Fibroblast of villous mesenchyme (primary cell): ENCODE results near the gene TNS3. TPM values are rescaled to one million over a fixed set of nuclear protein-coding genes. Genes with fewer than 3 reads are reported as not detected.

Experiments used
- DNase-seq: peaks from one replicate; pipeline ENCODE4 v3.0.0-alpha.2; 2010; ENCODE audit warnings: low read depth
- H3K4me3 ChIP-seq: 2 replicates; pipeline ENCODE4 v1.5.1; 2011; ENCODE audit warnings: low read depth, mild to moderate bottlenecking, low read length
- total RNA-seq: library from RNA; depleted of rRNA; stranded (reverse); fragments of >200 nt; gene quantifications from 2 replicates; pipeline ENCODE4 v1.2.3, GENCODE V29; 2012
- TF ChIP-seq, protein P1 (sequence below): IDR thresholded peaks from 2 replicates; pipeline ENCODE4 v1.5.1; 2012; ENCODE audit warnings: low read depth, mild to moderate bottlenecking, low read length; ENCODE audit not compliant: insufficient read depth

Gene TNS3
- total RNA-seq, 1 donor: 202 TPM

- no peak for DNase-seq
- H3K4me3 ChIP-seq: no peak overlapping the region
- TF ChIP-seq, protein P1, sequence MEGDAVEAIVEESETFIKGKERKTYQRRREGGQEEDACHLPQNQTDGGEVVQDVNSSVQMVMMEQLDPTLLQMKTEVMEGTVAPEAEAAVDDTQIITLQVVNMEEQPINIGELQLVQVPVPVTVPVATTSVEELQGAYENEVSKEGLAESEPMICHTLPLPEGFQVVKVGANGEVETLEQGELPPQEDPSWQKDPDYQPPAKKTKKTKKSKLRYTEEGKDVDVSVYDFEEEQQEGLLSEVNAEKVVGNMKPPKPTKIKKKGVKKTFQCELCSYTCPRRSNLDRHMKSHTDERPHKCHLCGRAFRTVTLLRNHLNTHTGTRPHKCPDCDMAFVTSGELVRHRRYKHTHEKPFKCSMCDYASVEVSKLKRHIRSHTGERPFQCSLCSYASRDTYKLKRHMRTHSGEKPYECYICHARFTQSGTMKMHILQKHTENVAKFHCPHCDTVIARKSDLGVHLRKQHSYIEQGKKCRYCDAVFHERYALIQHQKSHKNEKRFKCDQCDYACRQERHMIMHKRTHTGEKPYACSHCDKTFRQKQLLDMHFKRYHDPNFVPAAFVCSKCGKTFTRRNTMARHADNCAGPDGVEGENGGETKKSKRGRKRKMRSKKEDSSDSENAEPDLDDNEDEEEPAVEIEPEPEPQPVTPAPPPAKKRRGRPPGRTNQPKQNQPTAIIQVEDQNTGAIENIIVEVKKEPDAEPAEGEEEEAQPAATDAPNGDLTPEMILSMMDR: no peak
Measured at GRCh38 chr7:47377741-47378140, 204.2 kb downstream of the TNS3 start.

- no peak for DNase-seq
- H3K4me3 ChIP-seq: no peak overlapping the region
- TF ChIP-seq, protein P1: no peak
Measured at GRCh38 chr7:47376991-47377616, 204.8 kb downstream of the TNS3 start.

DNA sequence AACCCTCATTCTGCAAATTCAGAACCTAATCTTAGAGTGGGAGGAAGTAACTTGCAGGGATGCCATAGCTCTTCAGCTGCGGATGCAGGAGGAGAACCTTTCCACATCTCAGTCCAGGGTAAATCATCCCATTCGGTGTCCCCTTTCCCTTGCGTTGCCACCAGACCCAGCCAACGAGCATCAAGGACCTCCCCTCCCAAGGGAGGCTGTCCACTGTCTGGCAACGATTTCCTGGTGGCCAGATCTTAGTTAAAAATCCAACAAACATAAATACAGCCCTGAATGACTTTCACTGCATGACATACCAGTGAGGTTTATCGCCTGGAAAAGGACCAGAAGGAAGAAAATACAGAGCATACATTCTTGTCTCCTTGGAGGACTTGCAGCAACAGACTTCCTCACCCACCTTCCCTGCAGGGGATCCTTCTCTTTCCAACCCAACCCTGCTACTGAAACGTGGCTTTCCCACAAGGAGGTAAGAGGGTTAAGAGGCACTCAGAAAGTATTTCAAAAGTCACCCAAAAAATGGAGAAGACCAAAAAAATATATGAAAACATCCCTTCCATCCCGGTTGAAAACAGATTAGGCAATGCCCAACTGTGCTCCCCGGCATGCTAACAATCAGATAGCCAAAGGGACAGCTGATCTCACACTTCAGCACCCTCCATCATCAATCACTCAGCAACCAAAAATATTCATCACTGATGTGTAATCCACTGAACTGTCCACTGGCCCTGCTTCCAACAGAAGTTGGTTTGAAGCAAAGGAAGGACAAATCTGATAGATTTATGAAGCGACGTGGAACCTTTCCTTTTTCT lies 206.6 kb downstream of the TNS3 start:
- TF ChIP-seq, protein P1: no peak
- peak; percentile 69 for DNase-seq
- no peak overlapping the region for H3K4me3 ChIP-seq

DNA sequence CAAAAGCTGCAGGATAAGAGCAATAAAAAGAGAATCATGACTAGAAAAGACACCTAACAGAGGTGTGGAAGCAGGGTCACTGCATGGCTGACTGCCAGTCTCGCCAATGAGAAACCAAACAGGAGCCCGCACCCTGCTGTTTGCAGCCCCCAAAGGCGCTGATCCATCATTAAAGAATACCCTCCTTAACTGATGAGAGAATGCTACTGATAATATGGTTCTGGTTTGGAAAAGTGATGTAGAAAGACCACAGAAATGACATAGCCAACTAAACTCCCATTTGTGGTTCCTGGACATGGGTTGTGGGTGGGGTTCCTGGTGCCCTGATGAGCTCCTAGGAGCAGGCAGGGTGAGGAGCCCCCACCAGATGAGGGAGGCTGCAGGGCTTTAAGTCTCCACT lies 207.4 kb downstream of the TNS3 start:
- no peak for DNase-seq
- TF ChIP-seq, protein P1: no peak
- no peak overlapping the region for H3K4me3 ChIP-seq

DNA sequence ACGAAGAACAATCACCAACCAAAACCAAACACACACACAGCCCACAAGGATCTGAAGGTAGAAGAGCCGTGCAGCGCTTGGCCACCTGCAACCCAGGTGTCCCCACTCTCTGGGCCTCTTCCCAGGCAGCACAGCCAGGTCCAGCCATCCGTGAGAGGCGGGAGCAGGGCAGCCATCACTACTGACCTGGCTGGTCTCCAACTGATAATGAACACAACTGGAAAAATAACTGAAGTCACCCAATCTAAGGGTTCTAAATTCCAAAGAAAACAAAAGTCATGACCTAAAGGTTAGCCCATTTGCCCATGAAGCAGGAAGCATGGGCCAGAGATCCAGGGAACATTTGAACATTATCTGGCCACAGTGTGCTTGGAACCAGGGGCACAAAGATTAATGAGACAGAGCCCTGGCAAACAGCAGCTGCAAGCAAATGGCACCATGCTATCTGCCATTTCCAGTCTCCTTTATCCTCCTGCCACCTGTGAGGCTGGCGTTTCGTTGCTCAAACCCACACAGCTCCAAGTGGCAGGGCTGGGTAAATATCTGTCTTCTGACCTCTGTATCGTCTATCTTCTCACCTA lies 207.9 kb downstream of the TNS3 start:
- TF ChIP-seq, protein P1: no peak
- DNase-seq: no peak
- H3K4me3 ChIP-seq: no peak overlapping the region

- DNase-seq: peak; percentile 60
- TF ChIP-seq, protein P1: no peak
- no peak overlapping the region for H3K4me3 ChIP-seq
Measured at GRCh38 chr7:47371733-47372368, 210.1 kb downstream of the TNS3 start.
